DMS53 treated with DMSO at 0.1 percent for 48 hours (cell line): ENCODE measurements around the gene SOHLH1.

Experiments used
- DNase-seq: peaks from one replicate; lab custom pipeline; 2025; ENCODE audit not compliant: unreplicated experiment; lab: John Stamatoyannopoulos, UW

SOHLH1 gene

GRCh38 chr9:135699440-135699839 is at the start of gene SOHLH1:
Gene SOHLH1 (minus strand): TSS chr9:135699481. CDS start chr9:135699467, 14 bp downstream.
- no peak for DNase-seq

- no peak for DNase-seq
These were observed 49.4 kb upstream of the SOHLH1 start for GRCh38 chr9:135748676-135749075.

GRCh38 chr9:135747311-135747710 is 48.0 kb upstream of the SOHLH1 start:
- no peak for DNase-seq

- DNase-seq = no peak
These were observed 47.3 kb upstream of the SOHLH1 start for GRCh38 chr9:135746565-135746964.

GRCh38 chr9:135745686-135746324 is 46.5 kb upstream of the SOHLH1 start:
- no peak for DNase-seq

- no peak for DNase-seq
These were observed 45.9 kb upstream of the SOHLH1 start for GRCh38 chr9:135745189-135745588.

GRCh38 chr9:135744333-135745070 is 45.2 kb upstream of the SOHLH1 start:
- no peak for DNase-seq

GRCh38 chr9:135743546-135744332 is 44.5 kb upstream of the SOHLH1 start:
- no peak for DNase-seq

GRCh38 chr9:135743021-135743420 is 43.7 kb upstream of the SOHLH1 start:
- no peak for DNase-seq

GRCh38 chr9:135741276-135742219 is 42.3 kb upstream of the SOHLH1 start:
- no peak for DNase-seq

GRCh38 chr9:135739271-135740220 is 40.3 kb upstream of the SOHLH1 start:
- DNase-seq = no peak

GRCh38 chr9:135737840-135738521 is 38.7 kb upstream of the SOHLH1 start:
- DNase-seq = no peak

- DNase-seq = no peak
These were observed 37.9 kb upstream of the SOHLH1 start for GRCh38 chr9:135736979-135737839.

GRCh38 chr9:135736272-135736978 is 37.1 kb upstream of the SOHLH1 start:
- DNase-seq = no peak

- no peak for DNase-seq
These were observed 35.4 kb upstream of the SOHLH1 start for GRCh38 chr9:135734616-135735144.

GRCh38 chr9:135732569-135733257 is 33.4 kb upstream of the SOHLH1 start:
- no peak for DNase-seq

GRCh38 chr9:135731454-135731853 is 32.2 kb upstream of the SOHLH1 start:
- DNase-seq = no peak
